Measurements from ENCODE around the gene KIF6.
"Not testable (repeated sequence)": the region's sequence is repeated elsewhere in the genome, so short reads cannot be mapped to it uniquely, and the experiment has no call there.

KIF6 gene

DNA sequence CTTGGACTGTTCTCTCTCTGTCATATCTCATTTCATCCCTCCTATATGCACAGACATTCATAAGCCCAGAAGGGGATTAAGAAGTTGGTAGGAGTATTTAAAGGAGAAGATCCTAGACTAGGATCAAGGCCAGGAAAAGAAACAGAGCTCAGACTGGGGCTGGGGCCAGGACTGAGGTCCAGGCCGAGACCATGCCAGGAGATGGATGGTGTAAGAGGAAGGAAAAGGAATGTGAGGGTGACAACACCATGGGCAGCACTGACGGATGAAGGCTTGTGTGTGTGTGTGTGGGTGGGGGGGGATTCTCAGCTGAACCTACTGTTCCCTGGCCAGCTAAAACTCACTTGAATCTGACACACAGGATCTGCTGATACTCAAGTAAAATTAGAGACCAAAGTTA is 182.1 kb downstream of the KIF6 start:
- DNase-seq, result no peak

DNA sequence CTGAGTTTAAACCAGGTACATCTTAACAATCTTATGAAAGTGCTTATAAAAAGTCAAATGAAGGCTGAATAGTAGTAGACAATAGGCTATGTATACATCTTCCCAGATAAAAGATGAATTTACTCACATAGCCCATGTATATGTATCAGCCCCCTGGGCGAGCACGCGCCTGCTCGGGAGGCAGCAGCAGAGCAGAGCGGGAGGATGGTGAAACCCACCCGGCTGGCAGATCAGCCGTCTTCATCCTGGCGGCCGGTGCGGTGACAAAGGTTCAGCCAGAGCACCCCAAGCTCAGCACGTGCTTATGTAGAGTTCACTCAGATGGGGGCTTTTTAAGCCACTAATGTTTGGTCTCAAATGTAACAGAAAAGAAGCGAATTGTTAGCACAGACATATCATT is 184.8 kb downstream of the KIF6 start:
- no peak for DNase-seq

DNA sequence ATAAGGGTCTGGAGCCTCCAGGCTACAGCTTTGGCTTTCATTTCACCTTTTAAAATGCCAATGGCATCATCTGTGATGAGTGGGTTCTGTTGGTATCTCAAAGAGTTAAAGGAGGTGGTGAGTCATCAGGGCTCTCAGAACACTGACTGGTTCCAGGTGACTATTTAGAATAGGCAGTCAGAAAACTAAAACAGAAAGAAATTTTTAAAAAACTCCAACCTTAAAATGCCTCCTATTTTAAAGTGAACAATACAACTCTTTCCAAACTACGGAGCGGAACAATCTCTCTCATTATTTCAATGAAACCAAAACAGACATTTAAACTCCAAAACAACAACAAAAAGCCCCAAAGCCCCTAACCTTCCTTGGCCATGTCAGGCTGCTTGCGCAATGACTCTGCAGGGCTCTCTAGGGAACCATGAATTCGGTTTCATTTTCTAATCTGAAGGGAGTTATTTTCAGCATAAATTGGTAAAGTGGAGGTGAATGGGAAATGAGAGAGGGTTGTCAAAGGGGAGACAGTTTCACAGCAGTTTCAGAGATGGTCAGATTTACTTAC is 194.9 kb downstream of the KIF6 start:
- DNase-seq, result no peak

DNA sequence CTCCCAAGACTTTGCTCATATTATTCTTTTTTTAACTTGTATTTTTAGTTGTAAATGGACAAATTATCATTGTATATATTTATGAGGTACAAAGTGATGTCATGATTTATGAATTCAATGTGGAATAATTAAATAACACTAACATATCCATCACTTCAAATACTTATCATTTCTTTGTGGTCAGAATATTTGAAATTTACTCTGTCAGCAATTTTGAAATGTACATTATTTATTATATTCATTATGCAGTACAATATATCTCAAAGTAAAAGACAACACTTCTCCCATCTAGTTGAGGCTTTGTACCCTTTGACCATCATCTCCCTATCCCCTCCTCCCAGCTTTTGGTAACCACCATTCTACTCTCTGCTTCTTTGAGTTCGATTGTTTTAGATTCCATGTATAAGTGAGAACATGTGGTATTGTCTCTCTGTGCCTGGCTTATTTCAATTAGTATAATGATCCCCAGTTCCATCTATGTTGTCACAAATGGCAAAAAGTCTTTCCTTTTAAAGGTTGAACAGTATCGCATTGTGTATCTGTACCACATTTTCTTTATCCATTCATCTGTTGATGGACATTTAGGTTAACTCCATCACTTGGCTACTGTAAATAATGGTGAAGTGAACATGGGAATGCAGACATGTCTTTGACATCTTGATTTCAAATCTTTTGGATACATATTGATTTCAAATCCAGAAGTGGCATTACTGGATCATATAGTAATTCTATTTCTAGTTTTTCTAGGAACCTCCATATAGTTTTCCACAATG is 197.2 kb downstream of the KIF6 start:
- no peak for DNase-seq

DNA sequence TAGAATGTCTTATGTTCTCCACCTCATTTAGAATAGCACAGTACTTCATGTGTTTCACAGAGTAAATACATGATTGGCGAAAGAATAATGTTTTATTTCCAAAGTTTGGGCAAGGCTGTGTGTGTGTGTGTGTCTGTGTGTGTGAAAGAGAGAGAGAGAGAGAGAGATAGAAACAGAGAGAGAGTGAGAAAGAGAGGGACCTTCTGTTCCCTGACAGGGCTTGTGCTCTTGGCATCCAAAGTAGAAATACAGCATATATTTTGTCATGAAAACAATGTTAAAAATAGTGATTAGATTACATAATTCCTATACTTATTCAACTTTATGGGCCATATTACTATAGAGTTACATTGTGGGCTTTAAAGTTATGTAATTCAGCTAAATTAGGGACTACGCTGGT is 201.2 kb downstream of the KIF6 start:
- DNase-seq, result no peak

DNA sequence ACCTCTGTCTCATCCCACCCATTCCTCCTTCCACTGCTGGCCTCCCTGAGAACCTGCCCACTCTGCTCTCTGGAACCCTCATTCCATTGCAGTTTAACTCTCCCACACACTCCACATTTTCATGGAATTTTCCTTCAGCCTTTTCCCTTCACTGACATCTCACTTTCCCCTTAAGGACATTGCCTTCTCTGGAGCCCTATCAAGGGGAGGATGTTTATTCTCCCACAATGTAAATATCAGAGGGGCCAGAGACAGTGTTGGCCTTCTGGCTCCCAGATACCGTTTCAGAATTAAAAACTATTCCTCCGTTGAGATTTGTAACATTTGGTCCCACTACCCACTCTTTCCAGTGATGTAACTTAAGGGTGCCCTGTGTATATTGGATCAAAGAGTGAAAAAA is 203.2 kb downstream of the KIF6 start:
- no peak for DNase-seq

DNA sequence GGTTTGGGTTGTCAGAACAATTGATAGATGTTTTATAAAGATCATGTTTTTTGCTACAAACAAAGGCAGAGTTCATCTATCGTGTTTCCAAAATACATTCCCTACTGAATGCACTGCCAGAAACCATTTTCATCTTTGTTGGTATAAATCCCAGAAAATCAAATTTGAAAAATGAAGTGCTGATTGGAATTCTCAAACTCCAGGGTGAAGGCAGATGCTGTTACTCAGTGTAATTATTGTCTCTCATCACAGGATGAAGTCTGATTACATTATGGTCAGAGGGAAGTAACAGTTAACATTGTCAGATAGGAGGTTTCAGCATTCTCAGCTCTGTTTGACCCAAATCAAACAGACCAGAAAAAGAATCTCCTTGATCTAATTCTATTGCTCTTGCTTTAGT is 204.3 kb downstream of the KIF6 start:
- DNase-seq, result no peak

DNA sequence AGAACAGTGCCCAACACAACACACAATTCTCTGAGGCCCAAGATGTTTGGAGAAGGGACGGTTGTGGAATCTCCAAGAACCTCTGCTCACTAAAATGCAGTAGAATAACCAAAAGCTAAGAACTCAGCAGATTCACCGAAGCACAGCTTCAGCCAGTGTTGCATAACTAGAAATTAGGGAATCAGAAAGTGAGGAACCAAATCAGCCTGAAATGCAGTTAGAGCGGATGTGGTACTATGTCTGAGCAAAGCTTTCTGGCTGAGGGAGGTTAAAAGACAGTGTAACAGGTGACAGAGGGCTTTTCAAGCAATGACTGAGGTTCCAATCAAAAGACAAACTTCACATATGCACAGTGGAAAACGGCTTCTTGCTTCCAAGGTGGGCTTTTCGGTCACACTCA is 204.8 kb downstream of the KIF6 start:
- no peak for DNase-seq

DNA sequence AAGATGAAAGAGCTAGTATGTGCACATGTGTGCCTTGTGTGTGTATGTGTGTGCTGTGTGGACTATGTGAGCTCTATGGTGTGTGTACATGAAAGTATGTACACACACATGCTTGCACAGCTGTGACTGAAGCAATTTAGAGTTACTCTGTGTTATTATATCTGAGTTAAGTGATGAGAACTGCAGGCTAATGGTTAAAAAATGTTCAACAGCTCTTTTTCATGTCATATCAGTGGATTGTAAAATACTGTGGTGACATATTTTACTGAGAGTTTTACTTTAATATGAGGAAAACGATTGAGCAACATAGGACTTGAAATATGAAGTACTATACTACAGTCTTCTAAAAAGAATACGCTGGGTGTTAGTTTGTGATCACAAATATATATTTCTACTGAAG is 207.0 kb downstream of the KIF6 start:
- no peak for DNase-seq

DNA sequence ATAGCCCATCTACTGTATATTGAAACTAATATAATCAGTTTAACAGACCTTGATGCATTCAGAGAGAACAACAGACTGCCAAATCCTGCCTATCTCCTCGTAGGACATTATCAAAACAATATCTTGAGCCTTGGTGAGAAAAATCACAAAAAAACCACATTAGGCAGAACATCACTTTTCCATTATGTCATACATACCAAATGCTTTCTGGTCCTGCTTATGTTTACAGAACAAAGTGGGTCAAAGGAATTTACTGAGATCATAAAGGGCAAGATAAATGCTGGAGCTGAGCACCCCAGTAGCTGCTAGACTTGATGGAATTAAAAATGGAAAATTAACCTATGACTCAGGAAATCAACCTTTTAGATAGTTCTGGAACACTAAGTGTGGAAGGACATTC is 207.5 kb downstream of the KIF6 start:
- no peak for DNase-seq

DNA sequence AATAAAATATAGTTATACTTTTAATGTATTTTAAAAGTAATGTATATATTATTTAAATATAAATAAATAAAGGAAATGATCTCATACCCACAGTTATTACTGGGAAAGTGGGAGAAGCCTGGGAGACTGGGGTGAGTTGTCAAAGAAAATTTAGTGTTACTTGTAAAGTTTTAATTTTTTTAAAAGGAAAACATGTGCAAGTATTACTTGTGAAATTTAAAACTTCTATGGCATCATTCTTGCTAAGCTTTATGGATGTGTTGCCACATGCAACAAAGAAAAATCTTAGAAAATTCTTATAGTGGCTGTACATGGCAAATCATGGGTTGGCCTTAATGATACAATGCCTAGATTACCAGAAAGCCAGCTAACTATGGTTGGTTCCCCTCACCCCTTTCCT is 208.7 kb downstream of the KIF6 start:
- no peak for DNase-seq

DNA sequence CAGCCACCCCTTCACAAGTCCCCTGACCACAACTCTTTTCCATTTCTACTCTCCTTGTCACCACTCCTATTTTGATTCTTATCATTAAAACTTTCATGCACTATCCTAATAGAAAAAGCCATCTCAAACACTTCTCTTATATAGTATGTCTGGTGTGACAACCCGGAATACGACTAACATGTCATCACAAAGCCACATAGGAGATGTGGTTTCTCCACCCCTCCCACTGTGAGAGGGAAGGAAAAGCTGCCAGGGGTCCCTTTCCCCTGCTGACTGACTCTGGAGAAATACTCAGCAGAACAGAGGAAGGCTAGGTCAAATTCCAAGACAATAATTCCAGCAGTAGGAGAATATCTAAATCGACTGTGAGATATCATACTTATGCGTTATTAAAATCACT is 209.7 kb downstream of the KIF6 start:
- DNase-seq, result no peak

DNA sequence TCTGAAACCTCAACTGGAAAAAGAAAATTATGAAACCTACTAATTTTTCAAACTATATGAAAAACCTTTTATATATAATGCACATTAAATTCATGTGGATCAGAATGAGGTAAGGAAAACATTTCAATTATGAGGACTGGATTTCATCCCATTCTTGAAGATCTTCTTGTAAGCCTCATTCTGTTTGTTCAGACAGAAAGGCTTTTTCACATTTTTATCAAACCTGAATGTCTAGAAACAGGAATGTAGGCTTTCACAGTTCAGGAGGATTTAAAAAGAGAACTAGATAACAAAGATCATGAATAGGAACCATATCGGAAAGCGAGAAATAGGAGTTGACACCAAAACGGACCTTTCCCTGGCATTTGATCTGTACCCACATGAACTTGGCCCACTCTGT is 210.2 kb downstream of the KIF6 start:
- DNase-seq, result no peak

DNA sequence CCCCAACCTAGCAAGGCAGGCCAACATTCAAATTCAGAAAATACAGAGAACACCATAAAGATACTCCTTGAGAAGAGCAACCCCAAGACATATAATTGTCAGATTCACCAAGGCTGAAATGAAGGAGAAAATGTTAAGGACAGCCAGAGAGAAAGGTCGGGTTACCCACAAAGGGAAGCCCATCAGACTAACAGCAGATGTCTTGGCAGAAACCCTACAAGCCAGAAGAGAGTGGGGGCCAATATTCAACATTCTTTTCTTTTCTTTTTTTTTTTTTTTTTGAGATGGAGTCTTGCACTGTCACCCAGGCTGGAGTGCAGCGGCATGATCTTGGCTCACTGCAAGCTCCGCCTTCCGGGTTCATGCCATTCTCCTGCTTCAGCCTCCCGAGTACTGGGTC is 215.4 kb downstream of the KIF6 start:
- DNase-seq, result not testable (repeated sequence)

DNA sequence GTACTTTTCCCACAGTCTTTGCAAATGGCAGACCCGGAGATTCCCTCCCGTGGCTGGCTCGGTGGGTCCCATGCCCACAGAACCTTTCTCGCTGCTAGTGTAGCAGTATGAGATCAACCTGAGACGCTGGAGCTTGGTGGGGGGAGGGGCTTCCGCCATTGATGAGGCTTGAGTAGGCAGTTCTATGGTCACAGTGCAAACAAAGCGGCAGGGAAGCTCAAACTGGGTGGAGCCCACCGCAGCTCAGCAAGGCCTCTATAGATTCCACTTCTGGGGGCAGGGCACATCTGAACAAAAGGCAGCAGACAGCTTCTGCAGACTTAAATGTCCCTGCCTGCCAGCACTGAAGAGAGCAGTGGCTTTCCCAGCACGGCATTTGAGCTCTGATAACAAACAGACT is 216.7 kb downstream of the KIF6 start:
- no peak for DNase-seq

DNA sequence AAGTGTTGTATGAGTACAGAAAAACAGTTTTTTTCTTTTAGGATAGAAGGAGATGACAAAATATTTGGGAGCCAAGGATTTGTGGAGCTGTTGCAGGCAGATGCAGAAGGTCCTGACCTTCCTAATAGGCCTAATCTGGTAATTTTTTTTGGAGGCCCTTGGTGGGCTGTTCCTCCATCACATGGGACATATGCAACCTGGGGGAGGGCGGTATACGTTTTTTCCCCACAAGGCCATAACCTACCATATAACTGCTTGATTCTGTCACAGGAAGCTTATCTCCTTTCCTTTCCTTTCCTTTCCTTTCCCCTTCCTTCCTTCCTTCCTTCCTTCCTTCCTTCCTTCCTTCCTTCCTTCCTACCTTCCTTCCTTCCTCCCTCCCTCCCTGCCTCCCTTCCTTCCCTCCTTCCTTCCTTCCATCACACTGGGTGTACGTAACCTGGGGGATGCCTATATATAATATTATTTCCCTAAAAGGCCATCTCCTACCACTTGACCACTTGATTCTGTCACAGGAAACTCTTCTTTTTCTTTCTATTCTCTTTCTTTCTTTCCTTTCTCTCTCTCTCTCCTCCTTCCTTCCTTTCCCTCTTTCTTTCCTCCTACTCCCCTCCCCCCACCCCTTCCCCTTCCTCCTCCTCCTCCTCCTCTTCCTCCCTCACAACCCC is 217.7 kb downstream of the KIF6 start:
- DNase-seq, result no peak

DNA sequence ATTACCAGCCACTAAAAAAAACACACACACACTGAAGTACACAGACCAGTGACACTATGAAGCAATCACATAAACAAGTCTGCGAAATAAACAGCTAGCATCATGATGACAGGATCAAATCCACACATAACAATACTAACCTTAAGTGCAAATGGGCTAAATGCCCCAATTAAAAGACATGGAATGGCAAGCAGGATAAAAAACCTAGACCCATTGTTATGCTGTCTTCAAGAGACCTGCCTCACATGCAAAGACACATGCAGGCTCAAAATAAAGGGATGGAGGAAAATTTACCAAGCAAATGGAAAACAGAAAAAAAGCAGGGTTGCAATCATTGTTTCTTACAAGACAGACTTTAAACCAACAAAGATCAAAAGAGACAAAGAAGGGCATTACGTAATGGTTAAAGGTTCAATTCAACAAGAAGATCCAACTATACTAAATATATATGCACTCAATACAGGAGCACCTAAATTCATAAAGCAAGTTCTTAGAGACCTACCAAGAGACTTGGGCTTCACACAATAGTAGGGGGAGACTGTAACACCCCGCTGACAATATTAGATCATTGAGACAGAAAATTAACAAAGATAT is 222.7 kb downstream of the KIF6 start:
- not testable (repeated sequence) for DNase-seq

DNA sequence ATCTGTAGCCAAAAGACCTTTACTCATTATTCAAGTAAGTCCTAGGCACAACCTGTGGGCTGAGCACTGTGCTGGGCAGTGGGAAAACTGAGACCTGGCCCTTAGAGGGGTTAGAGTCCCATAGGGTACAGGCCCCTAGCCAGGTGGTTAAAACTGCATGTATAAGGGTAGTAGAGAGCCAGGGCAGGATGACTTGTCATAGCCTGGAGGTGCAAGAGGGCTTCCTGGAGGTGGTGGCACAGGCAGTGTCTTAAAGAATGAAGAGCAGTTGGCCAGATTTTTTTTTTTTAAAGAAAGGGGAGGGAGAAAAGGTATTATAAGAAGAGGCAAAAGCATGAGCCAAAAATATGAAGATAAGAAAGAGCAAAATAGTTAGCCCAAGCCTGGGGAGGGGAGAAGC is 226.2 kb downstream of the KIF6 start:
- no peak for DNase-seq

DNA sequence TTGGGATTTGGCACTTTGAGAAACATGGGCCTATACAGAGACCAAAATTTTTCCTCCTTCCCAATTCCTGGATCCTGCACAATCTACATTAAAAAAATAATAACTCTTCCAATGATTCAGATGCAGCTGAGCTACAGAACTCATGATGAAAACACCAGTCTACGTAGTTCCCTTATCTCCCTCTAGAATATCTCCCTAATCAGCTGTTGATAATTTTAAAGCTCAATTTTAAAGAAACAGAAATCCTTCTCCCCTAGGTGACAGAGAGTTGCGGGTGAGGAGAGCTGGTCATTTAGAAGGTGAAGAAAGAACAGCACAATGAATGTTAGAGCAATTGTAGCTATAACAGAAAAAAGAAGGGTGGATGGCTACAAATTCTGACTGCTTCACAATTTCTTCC is 227.1 kb downstream of the KIF6 start:
- no peak for DNase-seq

DNA sequence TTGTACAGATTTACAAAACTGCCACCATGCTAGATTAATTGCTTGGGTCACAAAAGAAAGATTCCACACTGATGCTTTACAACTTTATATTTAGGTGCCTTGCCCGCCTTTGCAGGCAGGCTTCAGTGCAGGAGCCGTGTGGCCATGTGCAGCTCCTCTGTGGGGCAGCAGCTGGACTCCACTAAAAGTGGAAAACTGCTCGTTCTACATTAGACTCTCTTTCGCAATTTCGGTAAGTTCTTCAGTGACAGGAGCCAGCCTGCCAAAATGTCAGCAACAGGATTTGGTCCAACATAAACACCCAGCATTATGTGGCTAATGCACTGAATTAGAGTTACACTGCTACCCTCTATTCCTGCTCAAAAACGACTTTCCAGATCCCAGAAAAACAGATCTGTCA is 228.3 kb downstream of the KIF6 start:
- no peak for DNase-seq

DNA sequence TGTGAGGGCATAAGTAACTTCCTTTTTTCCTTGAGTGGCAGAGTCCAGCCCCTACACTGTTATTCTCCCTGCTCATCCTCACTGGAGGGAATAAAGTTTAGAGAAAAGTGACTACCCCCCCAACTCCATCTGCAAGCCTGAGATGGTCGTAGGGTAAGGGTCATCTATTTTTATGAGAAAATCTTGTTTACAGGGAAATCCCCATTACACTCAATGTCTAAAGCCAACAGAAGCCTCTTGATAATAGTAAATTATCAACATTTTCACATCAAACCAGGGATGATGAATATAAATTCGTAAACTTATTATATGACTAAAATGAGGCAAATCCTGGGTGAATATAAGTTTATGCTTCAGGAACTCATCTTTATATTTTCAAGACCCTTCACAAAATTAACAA is 228.8 kb downstream of the KIF6 start:
- no peak for DNase-seq

DNA sequence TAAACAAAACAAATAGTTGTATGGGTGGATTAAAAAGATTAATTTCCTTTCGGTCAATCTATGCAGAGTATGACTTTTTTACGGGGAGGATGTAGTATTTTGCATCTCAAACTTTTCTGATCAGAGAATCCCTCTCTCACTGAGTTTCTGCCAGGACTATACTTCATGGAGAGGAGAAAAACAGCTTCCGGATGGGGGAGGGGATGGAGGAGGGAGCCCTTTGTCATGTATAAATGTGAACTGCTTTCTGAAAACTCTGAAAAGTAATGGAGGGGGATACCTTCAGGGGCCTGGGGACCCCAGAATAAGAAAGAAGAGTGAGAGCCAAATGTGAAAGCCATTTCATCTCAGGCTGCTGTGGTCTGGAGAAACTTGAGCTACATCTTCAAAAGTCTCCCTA is 229.6 kb downstream of the KIF6 start:
- DNase-seq, result no peak

DNA sequence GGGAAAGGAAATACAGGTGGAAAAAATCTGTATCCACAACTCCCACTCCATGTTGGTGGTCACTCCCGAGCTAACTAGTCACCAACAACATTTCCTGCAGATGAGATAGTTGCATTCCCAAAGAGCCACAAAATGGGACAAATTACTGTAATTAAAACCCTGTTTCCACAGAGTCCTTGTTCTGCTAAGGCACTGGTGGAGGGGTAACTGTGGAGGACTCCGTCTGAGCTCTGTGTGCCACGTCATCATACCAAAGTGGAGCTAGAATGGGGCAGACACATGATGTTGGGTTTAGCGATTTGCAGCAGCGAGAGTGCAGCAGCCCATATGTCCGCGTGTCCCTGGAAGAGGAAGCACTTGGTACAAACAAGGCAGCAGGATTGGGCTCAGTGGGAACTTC is 230.2 kb downstream of the KIF6 start:
- no peak for DNase-seq

DNA sequence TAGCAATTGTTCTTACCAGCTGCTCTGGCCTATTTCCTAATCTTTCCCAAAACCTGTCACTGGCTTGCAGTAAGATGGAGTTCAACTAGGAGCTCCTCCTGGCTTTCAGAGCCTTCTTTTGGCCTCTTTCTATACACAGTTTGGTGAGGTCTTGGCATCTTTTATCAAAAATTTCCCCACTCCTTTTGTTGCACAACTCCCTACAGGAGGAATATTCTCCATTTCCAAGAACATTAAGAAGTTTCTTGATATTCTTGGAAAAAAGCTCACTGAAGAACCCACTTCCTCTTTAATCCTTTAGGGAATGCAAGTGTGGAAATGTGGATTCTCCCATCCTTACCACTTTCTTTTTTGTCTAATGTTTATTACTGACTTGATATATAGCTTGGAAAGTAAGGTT is 231.4 kb downstream of the KIF6 start:
- DNase-seq, result no peak
